ENCODE results near the gene DYSF. TPM values are rescaled to one million over a fixed set of nuclear protein-coding genes. Genes with fewer than 3 reads are reported as not detected.

Gene DYSF
- 4.8 and 5.5 TPM in 2 replicates for total RNA-seq (2021)
- long read RNA-seq, partial matches to known transcripts: 3 of 6 reads
- long read RNA-seq, other reads (novel, unspliced or antisense): 3 of 6 reads

DNA sequence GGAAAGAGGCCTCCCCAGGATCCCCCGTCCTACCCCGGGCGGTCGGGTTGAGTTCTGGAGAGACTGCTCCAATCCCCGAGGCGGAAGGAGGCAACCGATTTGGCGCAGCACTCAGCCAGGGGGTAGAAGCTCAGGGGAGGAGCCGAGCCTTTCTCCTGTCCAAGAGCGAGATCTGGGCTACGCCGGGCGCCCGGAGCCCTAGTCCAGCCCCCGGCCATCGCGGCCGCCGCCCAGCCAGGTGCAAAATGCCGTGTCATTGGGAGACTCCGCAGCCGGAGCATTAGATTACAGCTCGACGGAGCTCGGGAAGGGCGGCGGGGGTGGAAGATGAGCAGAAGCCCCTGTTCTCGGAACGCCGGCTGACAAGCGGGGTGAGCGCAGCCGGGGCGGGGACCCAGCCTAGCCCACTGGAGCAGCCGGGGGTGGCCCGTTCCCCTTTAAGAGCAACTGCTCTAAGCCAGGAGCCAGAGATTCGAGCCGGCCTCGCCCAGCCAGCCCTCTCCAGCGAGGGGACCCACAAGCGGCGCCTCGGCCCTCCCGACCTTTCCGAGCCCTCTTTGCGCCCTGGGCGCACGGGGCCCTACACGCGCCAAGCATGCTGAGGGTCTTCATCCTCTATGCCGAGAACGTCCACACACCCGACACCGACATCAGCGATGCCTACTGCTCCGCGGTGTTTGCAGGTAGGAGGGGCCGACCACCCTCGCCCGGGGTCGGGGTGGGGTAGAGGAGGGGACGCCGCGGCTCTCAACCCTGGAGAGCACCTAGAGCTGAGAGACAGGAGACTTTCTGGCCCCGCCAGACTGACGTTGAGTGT lies at the start of gene DYSF:
Gene DYSF, plus strand, starts transcription at position 158 of the 817 bp plus-strand sequence.
- Histone ChIP-seq H3K9me3 (ENCODE audit: control insufficient read depth, low read depth, low read length) (no peaks in the 10 kb centered on the region), H3K9ac (ENCODE audit: extremely low read depth, insufficient read length, low read length) (no peak within 1 kb of the TSS), H3K23ac (ENCODE audit: insufficient read length, low read depth, low read length) (no peak within 1 kb of the TSS), H3K27me3 (ENCODE audit: insufficient read depth, low read length) (peaks cover 15% of the 10 kb centered on the region; the same call in 1 of the 2 replicates), H3K79me2 (ENCODE audit: insufficient read depth, low read length) (no peaks in the 10 kb centered on the region), H3K4ac (ENCODE audit: low read depth, low read length) (no peak within 1 kb of the TSS), H3K79me1 (ENCODE audit: insufficient read depth, low read depth, low read length, poor library complexity, severe bottlenecking) (no peaks in the 10 kb centered on the region), H3K56ac (ENCODE audit: insufficient read length, low read depth, low read length) (no peak within 1 kb of the TSS), H3K4me2 (ENCODE audit: insufficient read depth, insufficient read length, low read length) (peak within 1 kb of the TSS; percentile 84), H2BK15ac (ENCODE audit: low read depth, low read length) (no peak within 1 kb of the TSS), H4K8ac (replicated peaks; ENCODE audit: insufficient read length, low read depth, low read length) (no peak within 1 kb of the TSS), H2BK12ac (ENCODE audit: insufficient read length, low read depth, low read length) (no peak within 1 kb of the TSS), H2AK5ac (ENCODE audit: insufficient read length, low read length) (no peak within 1 kb of the TSS), H2AFZ (ENCODE audit: low read length) (no peak within 1 kb of the TSS), H4K91ac (ENCODE audit: insufficient read length, low read depth, low read length) (no peak within 1 kb of the TSS), H2BK20ac (ENCODE audit: low read depth, low read length, poor library complexity, severe bottlenecking) (no peak within 1 kb of the TSS), H3K18ac (ENCODE audit: insufficient read length, low read depth, low read length) (peak within 1 kb of the TSS; percentile 56), H4K20me1 (ENCODE audit: control insufficient read depth, insufficient read depth, insufficient read length) (no peaks in the 10 kb centered on the region), H3K4me1 (ENCODE audit: insufficient read depth, low read length) (peaks cover 14% of the 10 kb centered on the region), H3K14ac (ENCODE audit: insufficient read depth, low read length) (peak within 1 kb of the TSS; percentile 26; the same call in 1 of the 2 replicates), H3T11ph (ENCODE audit: low read length) (no peak within 1 kb of the TSS), H4K5ac (ENCODE audit: insufficient read length, low read depth, low read length) (no peak within 1 kb of the TSS), H3K27ac (ENCODE audit: insufficient read length, low read depth, low read length) (no peak within 1 kb of the TSS), H3K23me2 (ENCODE audit: insufficient read length, low read depth, low read length, poor library complexity, severe bottlenecking) (peaks cover 13% of the 10 kb centered on the region), H2BK120ac (ENCODE audit: low read depth, low read length, poor library complexity, severe bottlenecking) (no peak within 1 kb of the TSS), H2BK5ac (ENCODE audit: insufficient read length, low read length) (no peak within 1 kb of the TSS)
- Mint-ChIP-seq H3K4me3 (peak within 1 kb of the TSS; percentile 64 to 77), H3K27ac (no peak within 1 kb of the TSS), H3K4me1 (peaks cover 47% of the 10 kb centered on the region in 2 experiments), H3K36me3 (ENCODE audit: insufficient read depth in 1 of 3, low read depth in 3 of 3) (no peaks in the 10 kb centered on the region), H3K9me3 (no peaks in the 10 kb centered on the region), H3K27me3 (ENCODE audit: low read depth) (peaks cover 54% of the 10 kb centered on the region)
- TF ChIP-seq, protein P1, sequence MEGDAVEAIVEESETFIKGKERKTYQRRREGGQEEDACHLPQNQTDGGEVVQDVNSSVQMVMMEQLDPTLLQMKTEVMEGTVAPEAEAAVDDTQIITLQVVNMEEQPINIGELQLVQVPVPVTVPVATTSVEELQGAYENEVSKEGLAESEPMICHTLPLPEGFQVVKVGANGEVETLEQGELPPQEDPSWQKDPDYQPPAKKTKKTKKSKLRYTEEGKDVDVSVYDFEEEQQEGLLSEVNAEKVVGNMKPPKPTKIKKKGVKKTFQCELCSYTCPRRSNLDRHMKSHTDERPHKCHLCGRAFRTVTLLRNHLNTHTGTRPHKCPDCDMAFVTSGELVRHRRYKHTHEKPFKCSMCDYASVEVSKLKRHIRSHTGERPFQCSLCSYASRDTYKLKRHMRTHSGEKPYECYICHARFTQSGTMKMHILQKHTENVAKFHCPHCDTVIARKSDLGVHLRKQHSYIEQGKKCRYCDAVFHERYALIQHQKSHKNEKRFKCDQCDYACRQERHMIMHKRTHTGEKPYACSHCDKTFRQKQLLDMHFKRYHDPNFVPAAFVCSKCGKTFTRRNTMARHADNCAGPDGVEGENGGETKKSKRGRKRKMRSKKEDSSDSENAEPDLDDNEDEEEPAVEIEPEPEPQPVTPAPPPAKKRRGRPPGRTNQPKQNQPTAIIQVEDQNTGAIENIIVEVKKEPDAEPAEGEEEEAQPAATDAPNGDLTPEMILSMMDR (conservative IDR thresholded peaks at IDR 0.05): no peak; the same call in 1 of the 3 replicates
- DNase-seq: peak; percentile 85
- WGBS (ENCODE audit: extremely low coverage, insufficient read length, low lambda C conversion rate): no CpG with 5 or more reads among the region's 66 CpGs

Data from H9 (cell line).